H9 (cell line): ENCODE results near the gene PCDHGA2. TPM values are rescaled to one million over a fixed set of nuclear protein-coding genes. Genes with fewer than 3 reads are reported as not detected.
A peak's percentile ranks its signal among the peaks of the same experiment; 100 is the strongest.

ENCODE experiments used
- DNase-seq: peaks from one replicate; pipeline ENCODE4 v3.0.0-alpha.2; 2017
- H2AFZ ChIP-seq: one replicate; pipeline ENCODE4 v1.6.1; 2013; ENCODE audit warnings: mild to moderate bottlenecking, low read length, control low read depth, moderate library complexity
- H2AK5ac ChIP-seq: 2 replicates; pipeline ENCODE4 v1.6.1; 2013; ENCODE audit warnings: low read length, control low read depth, mixed read lengths; ENCODE audit not compliant: insufficient read length
- H2BK120ac ChIP-seq: one replicate; pipeline ENCODE4 v1.6.1; 2013; ENCODE audit warnings: low read depth, mild to moderate bottlenecking, low read length, control low read depth, inconsistent platforms; ENCODE audit not compliant: poor library complexity, severe bottlenecking
- H2BK12ac ChIP-seq: 2 replicates; pipeline ENCODE4 v1.6.1; 2013; ENCODE audit warnings: low read length, control low read depth, mixed read lengths, low read depth; ENCODE audit not compliant: insufficient read length
- H2BK15ac ChIP-seq: 2 replicates; pipeline ENCODE4 v1.6.1; 2013; ENCODE audit warnings: low read depth, low read length, control low read depth
- H2BK20ac ChIP-seq: one replicate; pipeline ENCODE4 v1.6.1; 2013; ENCODE audit warnings: low read depth, mild to moderate bottlenecking, low read length, control low read depth, inconsistent platforms; ENCODE audit not compliant: poor library complexity, severe bottlenecking
- H2BK5ac ChIP-seq: 2 replicates; pipeline ENCODE4 v1.6.1; 2013; ENCODE audit warnings: low read length, control low read depth, mixed read lengths; ENCODE audit not compliant: insufficient read length
- H3K14ac ChIP-seq: 2 replicates; pipeline ENCODE4 v1.6.1; 2013; ENCODE audit warnings: low read length, control low read depth; ENCODE audit not compliant: insufficient read depth
- H3K18ac ChIP-seq: 2 replicates; pipeline ENCODE4 v1.6.1; 2013; ENCODE audit warnings: low read depth, mild to moderate bottlenecking, mixed read lengths, low read length, control low read depth; ENCODE audit not compliant: insufficient read length
- H3K23ac ChIP-seq: 2 replicates; pipeline ENCODE4 v1.6.1; 2013; ENCODE audit warnings: low read length, control low read depth, mixed read lengths, low read depth; ENCODE audit not compliant: insufficient read length
- H3K23me2 ChIP-seq: 2 replicates; pipeline ENCODE4 v1.6.1; 2013; ENCODE audit warnings: low read depth, mild to moderate bottlenecking, mixed read lengths, low read length, control low read depth; ENCODE audit not compliant: insufficient read length, poor library complexity, severe bottlenecking
- H3K27ac ChIP-seq: 2 replicates; pipeline ENCODE4 v1.5.1; 2013; ENCODE audit warnings: low read length, control low read depth, mixed read lengths, low read depth; ENCODE audit not compliant: insufficient read length
- H3K27me3 ChIP-seq: 2 replicates; pipeline ENCODE4 v1.6.1; 2013; ENCODE audit warnings: low read length, control low read depth, inconsistent platforms; ENCODE audit not compliant: insufficient read depth
- H3K4ac ChIP-seq: 2 replicates; pipeline ENCODE4 v1.6.1; 2013; ENCODE audit warnings: low read depth, mild to moderate bottlenecking, control low read depth, inconsistent platforms, low read length, moderate library complexity
- H3K4me1 ChIP-seq: 2 replicates; pipeline ENCODE4 v1.6.1; 2013; ENCODE audit warnings: low read length, control low read depth, inconsistent platforms; ENCODE audit not compliant: insufficient read depth
- H3K4me2 ChIP-seq: 2 replicates; pipeline ENCODE4 v1.6.1; 2013; ENCODE audit warnings: low read length, control low read depth, mixed read lengths; ENCODE audit not compliant: insufficient read length, insufficient read depth
- H3K56ac ChIP-seq: 2 replicates; pipeline ENCODE4 v1.6.1; 2013; ENCODE audit warnings: low read depth, mild to moderate bottlenecking, mixed read lengths, low read length, control low read depth; ENCODE audit not compliant: insufficient read length
- H3K79me1 ChIP-seq: 2 replicates; pipeline ENCODE4 v1.6.1; 2013; ENCODE audit warnings: low read depth, mild to moderate bottlenecking, moderate library complexity, low read length, control low read depth, inconsistent platforms; ENCODE audit not compliant: insufficient read depth, poor library complexity, severe bottlenecking
- H3K79me2 ChIP-seq: 2 replicates; pipeline ENCODE4 v1.6.1; 2013; ENCODE audit warnings: low read length, control low read depth, inconsistent platforms; ENCODE audit not compliant: insufficient read depth
- H3K9ac ChIP-seq: 2 replicates; pipeline ENCODE4 v1.6.1; 2013; ENCODE audit warnings: low read length, control low read depth, mixed read lengths; ENCODE audit not compliant: insufficient read length; ENCODE audit errors: extremely low read depth
- H3K9me3 ChIP-seq: one replicate; pipeline ENCODE4 v1.6.1; 2013; ENCODE audit warnings: low read depth, low read length, inconsistent platforms; ENCODE audit not compliant: control insufficient read depth
- H3T11ph ChIP-seq: one replicate; pipeline ENCODE4 v1.6.1; 2013; ENCODE audit warnings: mild to moderate bottlenecking, low read length, control low read depth, inconsistent platforms
- H4K20me1 ChIP-seq: one replicate; pipeline ENCODE4 v1.6.1; 2013; ENCODE audit not compliant: control insufficient read depth, insufficient read length, insufficient read depth
- H4K5ac ChIP-seq: 2 replicates; pipeline ENCODE4 v1.6.1; 2013; ENCODE audit warnings: low read depth, mild to moderate bottlenecking, mixed read lengths, low read length, control low read depth; ENCODE audit not compliant: insufficient read length
- H4K8ac ChIP-seq: replicated peaks from 2 replicates; pipeline ENCODE4 v1.6.1; 2013; ENCODE audit warnings: low read length, control low read depth, mixed read lengths, low read depth; ENCODE audit not compliant: insufficient read length
- H4K91ac ChIP-seq: 2 replicates; pipeline ENCODE4 v1.6.1; 2013; ENCODE audit warnings: low read depth, mild to moderate bottlenecking, moderate library complexity, mixed read lengths, low read length, control low read depth; ENCODE audit not compliant: insufficient read length
- H3K27ac Mint-ChIP-seq, 3 experiments: 2 replicates in 2 of 3; 3 replicates in 1 of 3; pipeline ENCODE4 v1.8.0; 2020 to 2021; ENCODE audit warnings: mixed read lengths in 3 of 3, mild to moderate bottlenecking in 1 of 3, moderate library complexity in 1 of 3
- H3K27me3 Mint-ChIP-seq: 2 replicates; pipeline ENCODE4 v1.8.0; 2021; ENCODE audit warnings: low read depth, mild to moderate bottlenecking, moderate library complexity, mixed read lengths
- H3K36me3 Mint-ChIP-seq, 3 experiments: 2 replicates in 2 of 3; 3 replicates in 1 of 3; pipeline ENCODE4 v1.8.0; 2020 to 2021; ENCODE audit warnings: low read depth in 3 of 3, mixed read lengths in 3 of 3; ENCODE audit not compliant: insufficient read depth in 1 of 3
- H3K4me1 Mint-ChIP-seq, 2 experiments: 2 replicates each; pipeline ENCODE4 v1.8.0; 2020; ENCODE audit warnings: mixed read lengths in 2 of 2
- H3K4me3 Mint-ChIP-seq, 2 experiments: 2 replicates in 1 of 2; 3 replicates in 1 of 2; pipeline ENCODE4 v1.8.0; 2020 to 2021; ENCODE audit warnings: mild to moderate bottlenecking in 2 of 2, mixed read lengths in 2 of 2, moderate library complexity in 1 of 2
- H3K9me3 Mint-ChIP-seq, 2 experiments: 2 replicates in 1 of 2; 3 replicates in 1 of 2; pipeline ENCODE4 v1.8.0; 2020; ENCODE audit warnings: mild to moderate bottlenecking in 2 of 2, mixed read lengths in 2 of 2, moderate library complexity in 1 of 2
- WGBS: extraction: QIAGEN DNeasy Blood & Tissue Kit; methylation state at CpG from one replicate; pipeline ENCODE4 v1.1.7; 2013; ENCODE audit warnings: missing lambda C conversion rate, low lambda C conversion rate, mixed read lengths; ENCODE audit not compliant: insufficient read length; ENCODE audit errors: extremely low coverage; 5-methylcytosine and 5-hydroxymethylcytosine counted together
- total RNA-seq: library from RNA; stranded (reverse); gene quantifications from 2 replicates; pipeline ENCODE4 v1.2.1, GENCODE V29; 2021
- TF ChIP-seq, protein P1 (sequence below): fragments of 200-600 bp; sonication (generic); conservative IDR thresholded peaks from 3 replicates; pipeline ENCODE4 v1.8.0; 2021; ENCODE audit warnings: antibody characterized with exemption, mild to moderate bottlenecking

The PCDHGA2 gene
- total RNA-seq, 1 experiment from 2014 or later = 0.90 TPM

- H3K23ac ChIP-seq = no peak within 1 kb of the TSS
- Mint-ChIP-seq H3K9me3 (peaks cover 62 to 76% of the 10 kb centered on the region in 2 experiments), H3K4me3 (no peak within 1 kb of the TSS), H3K36me3 (peaks cover 29 to 64% (median 56%) of the 10 kb centered on the region in 3 experiments), H3K4me1 (no peaks in the 10 kb centered on the region), H3K27ac (0 out of 7 replicates have a peak within 1 kb of the TSS, but pooled peaks of 1 of the 3 experiments have one; percentile 59), H3K27me3 (peaks cover 10% of the 10 kb centered on the region)
- no peaks in the 10 kb centered on the region for H3K27me3 ChIP-seq
- H4K20me1 ChIP-seq = no peaks in the 10 kb centered on the region
- no peak within 1 kb of the TSS for H3K27ac ChIP-seq
- H2AK5ac ChIP-seq = no peak within 1 kb of the TSS
- H4K8ac ChIP-seq = no peak within 1 kb of the TSS
- H2BK15ac ChIP-seq = no peak within 1 kb of the TSS
- no peak within 1 kb of the TSS for H3K56ac ChIP-seq
- no peak within 1 kb of the TSS for H3K4ac ChIP-seq
- H3K4me2 ChIP-seq = no peak within 1 kb of the TSS
- TF ChIP-seq, protein P1, sequence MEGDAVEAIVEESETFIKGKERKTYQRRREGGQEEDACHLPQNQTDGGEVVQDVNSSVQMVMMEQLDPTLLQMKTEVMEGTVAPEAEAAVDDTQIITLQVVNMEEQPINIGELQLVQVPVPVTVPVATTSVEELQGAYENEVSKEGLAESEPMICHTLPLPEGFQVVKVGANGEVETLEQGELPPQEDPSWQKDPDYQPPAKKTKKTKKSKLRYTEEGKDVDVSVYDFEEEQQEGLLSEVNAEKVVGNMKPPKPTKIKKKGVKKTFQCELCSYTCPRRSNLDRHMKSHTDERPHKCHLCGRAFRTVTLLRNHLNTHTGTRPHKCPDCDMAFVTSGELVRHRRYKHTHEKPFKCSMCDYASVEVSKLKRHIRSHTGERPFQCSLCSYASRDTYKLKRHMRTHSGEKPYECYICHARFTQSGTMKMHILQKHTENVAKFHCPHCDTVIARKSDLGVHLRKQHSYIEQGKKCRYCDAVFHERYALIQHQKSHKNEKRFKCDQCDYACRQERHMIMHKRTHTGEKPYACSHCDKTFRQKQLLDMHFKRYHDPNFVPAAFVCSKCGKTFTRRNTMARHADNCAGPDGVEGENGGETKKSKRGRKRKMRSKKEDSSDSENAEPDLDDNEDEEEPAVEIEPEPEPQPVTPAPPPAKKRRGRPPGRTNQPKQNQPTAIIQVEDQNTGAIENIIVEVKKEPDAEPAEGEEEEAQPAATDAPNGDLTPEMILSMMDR = no peak
- H3K9me3 ChIP-seq = peaks cover 53% of the 10 kb centered on the region
- H3K23me2 ChIP-seq = no peaks in the 10 kb centered on the region
- no peak within 1 kb of the TSS for H2BK20ac ChIP-seq
- DNase-seq = no peak
- H3T11ph ChIP-seq = no peak within 1 kb of the TSS
- no peak within 1 kb of the TSS for H2BK5ac ChIP-seq
- H4K91ac ChIP-seq = no peak within 1 kb of the TSS
- no peak within 1 kb of the TSS for H3K18ac ChIP-seq
- H3K4me1 ChIP-seq = 0 out of 2 replicates have a peak, but pooled peaks cover 2% of the 10 kb centered on the region
- H4K5ac ChIP-seq = no peak within 1 kb of the TSS
- H2BK12ac ChIP-seq = no peak within 1 kb of the TSS
- no peaks in the 10 kb centered on the region for H3K79me2 ChIP-seq
- H2BK120ac ChIP-seq = no peak within 1 kb of the TSS
- no peak within 1 kb of the TSS for H3K9ac ChIP-seq
- no peak within 1 kb of the TSS for H2AFZ ChIP-seq
- WGBS = no CpG with 5 or more reads among the region's 38 CpGs
- no peaks in the 10 kb centered on the region for H3K79me1 ChIP-seq
- H3K14ac ChIP-seq = no peak within 1 kb of the TSS
Observed at GRCh38 chr5:141392429-141393198, 54.1 kb downstream of the PCDHGA2 start, which contains the start of gene PCDHGA8. Gene PCDHGA8 (plus strand): TSS chr5:141392633. CDS start chr5:141392814, 181 bp downstream.

Other genes with a start within 250 kb of the PCDHGA2 start
- 26.3 and 27.7 TPM in 2 replicates for gene PCDHB2, start 244.1 kb upstream of the PCDHGA2 start, total RNA-seq
- 2.0 and 2.3 TPM in 2 replicates for gene PCDHB3, start 238.3 kb upstream of the PCDHGA2 start, total RNA-seq
- 1.3 and 1.6 TPM in 2 replicates for gene PCDHB4, start 216.9 kb upstream of the PCDHGA2 start, total RNA-seq
- gene PCDHB5, start 203.6 kb upstream of the PCDHGA2 start, total RNA-seq = 2.8 and 2.9 TPM in 2 replicates
- gene PCDHB6, start 188.7 kb upstream of the PCDHGA2 start, total RNA-seq = 0.22 TPM in 1 of 2 replicates, not detected in the other
- gene PCDHB7, start 166.1 kb upstream of the PCDHGA2 start, total RNA-seq = 0.42 and 0.52 TPM in 2 replicates
- 0.57 and 0.86 TPM in 2 replicates for gene PCDHB8, start 161.0 kb upstream of the PCDHGA2 start, total RNA-seq
- gene PCDHB16, start 156.4 kb upstream of the PCDHGA2 start, total RNA-seq = 6.5 and 8.0 TPM in 2 replicates
- 2.6 and 2.9 TPM in 2 replicates for gene PCDHB9, start 151.6 kb upstream of the PCDHGA2 start, total RNA-seq
- 1.5 and 1.6 TPM in 2 replicates for gene PCDHB10, start 146.4 kb upstream of the PCDHGA2 start, total RNA-seq
- gene PCDHB11, start 139.1 kb upstream of the PCDHGA2 start, total RNA-seq = 1.9 and 2.0 TPM in 2 replicates
- 2.3 and 3.1 TPM in 2 replicates for gene PCDHB12, start 130.0 kb upstream of the PCDHGA2 start, total RNA-seq
- 1.5 and 1.7 TPM in 2 replicates for gene PCDHB13, start 124.8 kb upstream of the PCDHGA2 start, total RNA-seq
- gene PCDHB14, start 115.4 kb upstream of the PCDHGA2 start, total RNA-seq = 1.5 and 2.4 TPM in 2 replicates
- gene PCDHB15, start 93.4 kb upstream of the PCDHGA2 start, total RNA-seq = 5.2 and 7.0 TPM in 2 replicates
- not detected in 2 replicates for gene SLC25A2, start 34.7 kb upstream of the PCDHGA2 start, total RNA-seq
- gene TAF7, start 18.0 kb upstream of the PCDHGA2 start, total RNA-seq = 90.3 TPM in 2 replicates
- gene PCDHGA1, start 8.2 kb upstream of the PCDHGA2 start, total RNA-seq = 0.63 and 0.72 TPM in 2 replicates
- 0.88 and 0.94 TPM in 2 replicates for gene PCDHGA3, start 5.1 kb downstream of the PCDHGA2 start, total RNA-seq
- gene PCDHGB1, start 11.3 kb downstream of the PCDHGA2 start, total RNA-seq = 5.0 and 5.2 TPM in 2 replicates
- 2.3 and 2.6 TPM in 2 replicates for gene PCDHGA4, start 16.3 kb downstream of the PCDHGA2 start, total RNA-seq
- gene PCDHGB2, start 21.2 kb downstream of the PCDHGA2 start, total RNA-seq = 3.2 and 3.8 TPM in 2 replicates
- gene PCDHGA5, start 25.4 kb downstream of the PCDHGA2 start, total RNA-seq = 1.1 and 1.3 TPM in 2 replicates
- 1.6 and 1.7 TPM in 2 replicates for gene PCDHGB3, start 31.5 kb downstream of the PCDHGA2 start, total RNA-seq
- gene PCDHGA6, start 35.1 kb downstream of the PCDHGA2 start, total RNA-seq = 1.5 and 1.7 TPM in 2 replicates
- 0.83 and 0.88 TPM in 2 replicates for gene PCDHGA7, start 44.0 kb downstream of the PCDHGA2 start, total RNA-seq
- 3.8 and 4.2 TPM in 2 replicates for gene PCDHGB4, start 48.9 kb downstream of the PCDHGA2 start, total RNA-seq
- gene PCDHGA8, start 53.9 kb downstream of the PCDHGA2 start, total RNA-seq = 0.90 and 1.0 TPM in 2 replicates
- 3.6 and 3.8 TPM in 2 replicates for gene PCDHGB5, start 59.2 kb downstream of the PCDHGA2 start, total RNA-seq
- 0.83 and 1.3 TPM in 2 replicates for gene PCDHGA9, start 64.0 kb downstream of the PCDHGA2 start, total RNA-seq
- gene PCDHGB6, start 69.3 kb downstream of the PCDHGA2 start, total RNA-seq = 5.5 and 6.0 TPM in 2 replicates
- gene PCDHGA10, start 74.2 kb downstream of the PCDHGA2 start, total RNA-seq = 12.5 and 15.1 TPM in 2 replicates
- 6.8 and 7.7 TPM in 2 replicates for gene PCDHGB7, start 78.9 kb downstream of the PCDHGA2 start, total RNA-seq
- 2.6 and 2.7 TPM in 2 replicates for gene PCDHGA11, start 82.3 kb downstream of the PCDHGA2 start, total RNA-seq
- gene PCDHGA12, start 91.7 kb downstream of the PCDHGA2 start, total RNA-seq = 1.3 and 1.4 TPM in 2 replicates
- 19.8 and 22.6 TPM in 2 replicates for gene PCDHGC3, start 137.2 kb downstream of the PCDHGA2 start, total RNA-seq
- gene PCDHGC4, start 146.3 kb downstream of the PCDHGA2 start, total RNA-seq = 4.0 and 4.3 TPM in 2 replicates
- gene PCDHGC5, start 150.3 kb downstream of the PCDHGA2 start, total RNA-seq = 0.57 and 0.66 TPM in 2 replicates